ENCODE results near the gene SERGEF. TPM values are rescaled to one million over a fixed set of nuclear protein-coding genes. Genes with fewer than 3 reads are reported as not detected.

SERGEF gene
- total RNA-seq, 1 experiment from 2014 or later: 28.7 TPM

DNA sequence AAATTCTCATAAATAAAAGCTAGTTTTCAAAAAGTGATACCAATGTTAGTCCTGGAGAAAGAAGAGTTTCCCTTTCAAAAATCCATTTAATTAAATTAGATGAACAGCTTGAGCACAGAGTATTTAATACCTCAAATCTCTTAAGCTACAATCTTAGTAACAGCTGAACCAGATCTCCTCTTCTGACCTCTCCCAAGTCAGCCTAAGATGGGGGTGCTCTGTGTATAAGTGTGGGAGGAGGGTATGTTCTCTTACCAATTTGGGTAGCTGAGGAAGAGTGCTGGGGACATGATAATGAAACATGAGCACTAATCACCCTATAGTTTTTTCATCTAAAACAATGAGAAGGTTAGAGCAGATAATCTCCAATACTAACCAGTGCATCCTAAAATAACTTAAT lies 23.6 kb upstream of the SERGEF start:
- ChIA-PET CTCF (no interaction called here), POLR2A (ENCODE audit: unreplicated experiment) (no interaction called here)
- no peaks in the 10 kb centered on the region for H3K4me1 ChIP-seq (replicated peaks; ENCODE audit: insufficient read depth)
- H3K36me3 ChIP-seq (ENCODE audit: low read depth): no peaks in the 10 kb centered on the region
- BruUV-seq (replicated peaks): no TSS peak
- DNase-seq: no peak
- H3F3A ChIP-seq (ENCODE audit: insufficient read depth, low read depth): no peaks in the 10 kb centered on the region
- no peaks in the 10 kb centered on the region for H4K20me1 ChIP-seq (ENCODE audit: insufficient read depth)
- intact Hi-C loops (cut with micrococcal nuclease; ENCODE audit: unreplicated experiment): no loop called here
- no peak overlapping the region for H2AFZ ChIP-seq
- TF ChIP-seq, protein P1, sequence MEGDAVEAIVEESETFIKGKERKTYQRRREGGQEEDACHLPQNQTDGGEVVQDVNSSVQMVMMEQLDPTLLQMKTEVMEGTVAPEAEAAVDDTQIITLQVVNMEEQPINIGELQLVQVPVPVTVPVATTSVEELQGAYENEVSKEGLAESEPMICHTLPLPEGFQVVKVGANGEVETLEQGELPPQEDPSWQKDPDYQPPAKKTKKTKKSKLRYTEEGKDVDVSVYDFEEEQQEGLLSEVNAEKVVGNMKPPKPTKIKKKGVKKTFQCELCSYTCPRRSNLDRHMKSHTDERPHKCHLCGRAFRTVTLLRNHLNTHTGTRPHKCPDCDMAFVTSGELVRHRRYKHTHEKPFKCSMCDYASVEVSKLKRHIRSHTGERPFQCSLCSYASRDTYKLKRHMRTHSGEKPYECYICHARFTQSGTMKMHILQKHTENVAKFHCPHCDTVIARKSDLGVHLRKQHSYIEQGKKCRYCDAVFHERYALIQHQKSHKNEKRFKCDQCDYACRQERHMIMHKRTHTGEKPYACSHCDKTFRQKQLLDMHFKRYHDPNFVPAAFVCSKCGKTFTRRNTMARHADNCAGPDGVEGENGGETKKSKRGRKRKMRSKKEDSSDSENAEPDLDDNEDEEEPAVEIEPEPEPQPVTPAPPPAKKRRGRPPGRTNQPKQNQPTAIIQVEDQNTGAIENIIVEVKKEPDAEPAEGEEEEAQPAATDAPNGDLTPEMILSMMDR (conservative IDR thresholded peaks at IDR 0.05): no peak
- no peak for TF ChIP-seq EZH2 (IDR thresholded peaks at IDR 0.05; ENCODE audit: low read depth)
- no peaks in the 10 kb centered on the region for H3K79me2 ChIP-seq (ENCODE audit: low read depth)
- H3K4me2 ChIP-seq: no peak overlapping the region
- H3K9me2 ChIP-seq (ENCODE audit: insufficient read depth): no peaks in the 10 kb centered on the region
- no peak overlapping the region for H3K27ac ChIP-seq
- H3K9me3 ChIP-seq (ENCODE audit: insufficient read depth, low read depth): no peaks in the 10 kb centered on the region
- H3K4me3 ChIP-seq: no peak overlapping the region
- H3K27me3 ChIP-seq (ENCODE audit: insufficient read depth, low read depth): peaks cover 14% of the 10 kb centered on the region

- H3K27me3 ChIP-seq (ENCODE audit: insufficient read depth, low read depth): peaks cover 3% of the 10 kb centered on the region; the same call in 1 of the 2 replicates
- no peaks in the 10 kb centered on the region for H3K9me3 ChIP-seq (ENCODE audit: insufficient read depth, low read depth)
- no peak overlapping the region for H3K4me2 ChIP-seq
- intact Hi-C loops (cut with micrococcal nuclease; ENCODE audit: unreplicated experiment): no loop called here
- no peak for TF ChIP-seq EZH2 (IDR thresholded peaks at IDR 0.05; ENCODE audit: low read depth)
- TF ChIP-seq, protein P1 (conservative IDR thresholded peaks at IDR 0.05): no peak
- no peaks in the 10 kb centered on the region for H3K79me2 ChIP-seq (ENCODE audit: low read depth)
- H3K4me1 ChIP-seq (replicated peaks; ENCODE audit: insufficient read depth): no peaks in the 10 kb centered on the region
- no peaks in the 10 kb centered on the region for H3K36me3 ChIP-seq (ENCODE audit: low read depth)
- no peak for DNase-seq
- H3K27ac ChIP-seq: no peak overlapping the region
- H3K9me2 ChIP-seq (ENCODE audit: insufficient read depth): no peaks in the 10 kb centered on the region
- ChIA-PET CTCF (no interaction called here), POLR2A (ENCODE audit: unreplicated experiment) (no interaction called here)
- no TSS peak for BruUV-seq (replicated peaks)
- no peaks in the 10 kb centered on the region for H3F3A ChIP-seq (ENCODE audit: insufficient read depth, low read depth)
- H3K4me3 ChIP-seq: no peak overlapping the region
- no peak overlapping the region for H2AFZ ChIP-seq
- H4K20me1 ChIP-seq (ENCODE audit: insufficient read depth): no peaks in the 10 kb centered on the region
These were observed 14.6 kb upstream of the SERGEF start for GRCh38 chr11:18027475-18027874.

DNA sequence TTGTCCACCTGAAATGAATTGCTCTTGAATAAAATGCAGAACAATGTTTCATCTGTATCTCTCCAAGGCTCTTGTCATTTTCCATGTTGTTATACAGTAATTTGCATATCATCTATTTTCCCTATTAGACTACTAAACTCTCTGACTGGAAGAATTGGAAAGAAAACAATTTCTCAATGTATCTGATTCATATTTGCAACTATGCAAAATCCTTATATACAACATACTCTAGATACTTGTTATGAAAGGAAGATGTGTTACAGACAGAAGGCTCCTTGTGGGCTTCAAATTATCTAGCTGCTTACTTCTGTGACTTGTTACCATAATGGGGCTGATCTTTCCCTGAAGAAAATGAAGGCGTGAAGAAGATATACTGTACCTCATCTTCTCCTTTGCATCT lies 9.6 kb upstream of the SERGEF start:
- Histone ChIP-seq H3K9me3 (ENCODE audit: insufficient read depth, low read depth) (no peaks in the 10 kb centered on the region), H3K79me2 (ENCODE audit: low read depth) (no peaks in the 10 kb centered on the region), H4K20me1 (ENCODE audit: insufficient read depth) (no peaks in the 10 kb centered on the region), H3K4me2 (no peak overlapping the region), H3K36me3 (ENCODE audit: low read depth) (no peaks in the 10 kb centered on the region), H2AFZ (no peak overlapping the region), H3K4me3 (no peak overlapping the region), H3K27ac (no peak overlapping the region), H3K4me1 (replicated peaks; ENCODE audit: insufficient read depth) (no peaks in the 10 kb centered on the region), H3F3A (ENCODE audit: insufficient read depth, low read depth) (no peaks in the 10 kb centered on the region), H3K9me2 (ENCODE audit: insufficient read depth) (no peaks in the 10 kb centered on the region), H3K27me3 (ENCODE audit: insufficient read depth, low read depth) (0 out of 2 replicates have a peak, but pooled peaks cover 4% of the 10 kb centered on the region)
- no peak for DNase-seq
- intact Hi-C loops (cut with micrococcal nuclease; ENCODE audit: unreplicated experiment): no loop called here
- BruUV-seq (replicated peaks): no TSS peak
- ChIA-PET CTCF (no interaction called here), POLR2A (ENCODE audit: unreplicated experiment) (no interaction called here)
- TF ChIP-seq EZH2 (IDR thresholded peaks at IDR 0.05; ENCODE audit: low read depth): no peak
- TF ChIP-seq, protein P1 (conservative IDR thresholded peaks at IDR 0.05): no peak

Measured in PC-9 (cell line).